ENCODE data around the gene ARHGAP21. TPM values are rescaled to one million over a fixed set of nuclear protein-coding genes. Genes with fewer than 3 reads are reported as not detected.
"Not testable (repeated sequence)": the region's sequence is repeated elsewhere in the genome, so short reads cannot be mapped to it uniquely, and the experiment has no call there.

Gene ARHGAP21
- total RNA-seq (2014; rRNA removed; shearing (Covaris generic)): 55.4 and 64.9 TPM in 2 replicates
- 25.0 and 40.3 TPM in 2 replicates for polyA plus RNA-seq (2015; cell fraction: cytosol; rRNA removed)
- 76.2 and 82.4 TPM in 2 replicates for polyA plus RNA-seq (2015; cell fraction: nucleus; rRNA removed)

- in situ Hi-C loops (cut with HindIII; ENCODE audit: low pct_unique_long_range_greater_than_20kb, low sequenced_read_pairs): no loop called here
- DNase-seq (ENCODE audit: low read depth, low spot score): peak; percentile 51
These were observed at the start of gene ARHGAP21 for GRCh38 chr10:24723788-24724380. TSS of gene ARHGAP21 (minus strand) at chr10:24723887. CDS start at chr10:24721899, 1,988 bp downstream.

- in situ Hi-C loops (cut with HindIII; ENCODE audit: low pct_unique_long_range_greater_than_20kb, low sequenced_read_pairs): no loop called here
- no peak for DNase-seq (ENCODE audit: low read depth, low spot score)
These were observed 48.4 kb upstream of the ARHGAP21 start for GRCh38 chr10:24771943-24772694.

DNA sequence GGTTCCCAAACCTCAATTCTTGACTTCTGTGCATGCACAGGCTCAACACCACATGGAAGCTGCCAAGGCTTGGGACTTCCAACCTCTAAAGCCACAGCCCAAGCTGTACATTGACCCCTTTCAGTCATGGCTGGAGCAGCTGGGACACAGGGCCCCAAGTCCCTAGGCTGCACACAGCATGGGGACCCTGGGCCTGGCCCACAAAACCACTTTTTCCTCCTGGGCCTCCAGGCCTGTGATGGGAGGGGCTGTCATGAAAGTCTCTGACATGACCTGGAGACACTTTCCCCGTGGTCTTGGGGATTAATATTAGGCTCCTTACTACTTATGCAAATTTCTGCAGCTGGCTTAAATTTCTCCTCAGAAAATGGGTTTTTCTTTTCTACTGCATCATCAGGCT, 41.3 kb upstream of the ARHGAP21 start:
- DNase-seq (ENCODE audit: low read depth, low spot score); in situ Hi-C loops (cut with HindIII; ENCODE audit: low pct_unique_long_range_greater_than_20kb, low sequenced_read_pairs): not testable (repeated sequence)

- DNase-seq (ENCODE audit: low read depth, low spot score): peak; percentile 19
- in situ Hi-C loops (cut with HindIII; ENCODE audit: low pct_unique_long_range_greater_than_20kb, low sequenced_read_pairs): no loop called here
These were observed 39.4 kb upstream of the ARHGAP21 start for GRCh38 chr10:24762966-24763623.

GRCh38 chr10:24762161-24762924, 38.7 kb upstream of the ARHGAP21 start:
- DNase-seq (ENCODE audit: low read depth, low spot score): no peak
- in situ Hi-C loops (cut with HindIII; ENCODE audit: low pct_unique_long_range_greater_than_20kb, low sequenced_read_pairs): no loop called here

- in situ Hi-C loops (cut with HindIII; ENCODE audit: low pct_unique_long_range_greater_than_20kb, low sequenced_read_pairs): no loop called here
- DNase-seq (ENCODE audit: low read depth, low spot score): no peak
These were observed 36.0 kb upstream of the ARHGAP21 start for GRCh38 chr10:24759672-24760071.

DNA sequence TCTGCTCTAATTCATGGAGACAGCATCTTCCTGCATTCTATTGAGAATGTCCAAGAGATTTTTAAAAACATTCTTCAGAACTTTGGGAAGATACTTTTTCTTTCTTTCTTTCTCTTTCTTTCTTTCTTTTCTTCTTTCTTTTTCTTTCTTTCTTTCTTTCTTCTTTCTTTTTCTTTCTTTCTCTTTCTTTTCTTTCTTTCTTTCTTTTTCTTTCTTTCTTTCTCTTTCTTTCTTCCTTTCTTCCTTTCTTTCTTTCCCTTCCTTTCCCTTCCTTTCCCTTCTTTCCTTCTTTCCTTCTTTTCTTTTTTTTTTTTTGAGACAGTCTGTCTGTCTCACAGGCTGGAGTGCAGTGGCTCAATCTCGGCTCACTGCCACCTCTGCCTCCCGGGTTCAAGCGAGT, 34.6 kb upstream of the ARHGAP21 start:
- DNase-seq (ENCODE audit: low read depth, low spot score); in situ Hi-C loops (cut with HindIII; ENCODE audit: low pct_unique_long_range_greater_than_20kb, low sequenced_read_pairs): not testable (repeated sequence)

DNA sequence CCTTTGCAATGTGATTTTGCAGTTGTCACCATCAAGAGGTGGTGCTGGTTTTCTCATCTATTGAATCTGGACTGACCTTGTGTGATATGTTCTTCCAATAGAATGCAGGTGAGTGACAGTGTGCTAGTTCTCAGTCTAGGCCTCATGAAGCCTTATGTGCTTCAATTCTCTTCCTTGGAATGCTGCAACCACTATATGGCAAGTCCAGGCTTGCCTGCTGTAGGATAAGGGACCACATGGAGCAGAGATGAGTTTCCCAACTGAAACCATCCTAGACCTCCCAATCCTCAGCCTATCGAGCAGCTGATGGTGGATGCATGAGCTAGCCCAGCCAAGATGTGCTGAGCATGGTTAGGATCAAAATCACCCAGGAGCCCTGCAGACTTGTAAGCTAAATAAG, 32.6 kb upstream of the ARHGAP21 start:
- in situ Hi-C loops (cut with HindIII; ENCODE audit: low pct_unique_long_range_greater_than_20kb, low sequenced_read_pairs): no loop called here
- DNase-seq (ENCODE audit: low read depth, low spot score): no peak

DNA sequence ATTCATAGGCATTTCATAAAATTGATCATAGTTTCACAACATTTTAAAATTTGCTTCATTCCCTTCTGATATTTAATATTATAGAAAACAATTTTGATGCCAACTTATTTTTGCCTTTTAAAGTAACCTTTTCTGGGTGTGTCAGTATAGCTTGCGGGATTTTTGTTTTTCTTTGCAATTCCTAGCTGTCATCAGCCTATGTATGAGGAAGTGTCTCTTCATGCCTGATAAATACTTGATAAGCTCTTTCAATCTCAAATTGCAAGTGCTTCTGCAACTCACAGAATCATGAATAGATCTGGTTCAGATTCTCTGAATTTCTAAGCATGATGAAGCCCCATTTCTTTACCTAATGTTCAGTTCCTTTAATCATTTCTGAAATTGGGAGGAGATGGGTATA, 28.0 kb upstream of the ARHGAP21 start:
- no peak for DNase-seq (ENCODE audit: low read depth, low spot score)
- in situ Hi-C loops (cut with HindIII; ENCODE audit: low pct_unique_long_range_greater_than_20kb, low sequenced_read_pairs): no loop called here

DNA sequence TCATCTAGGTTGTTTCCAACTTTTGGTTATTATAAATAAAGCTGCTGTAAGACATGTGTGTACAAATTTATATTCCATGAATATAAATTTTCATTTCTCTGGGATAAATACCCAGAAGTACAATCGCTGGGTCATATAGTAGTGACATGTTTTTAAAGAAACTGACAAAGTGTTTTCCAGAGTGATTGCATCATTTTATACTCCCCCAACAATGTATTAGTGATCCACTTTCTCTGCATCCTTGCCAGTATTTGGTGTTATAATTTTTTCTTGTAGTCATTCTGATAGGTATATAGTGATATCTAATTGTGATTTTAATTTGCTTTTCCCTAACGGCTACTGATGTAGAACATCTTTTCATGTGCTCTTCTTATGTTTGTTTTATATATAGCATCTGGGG, 27.0 kb upstream of the ARHGAP21 start:
- in situ Hi-C loops (cut with HindIII; ENCODE audit: low pct_unique_long_range_greater_than_20kb, low sequenced_read_pairs): no loop called here
- no peak for DNase-seq (ENCODE audit: low read depth, low spot score)

DNA sequence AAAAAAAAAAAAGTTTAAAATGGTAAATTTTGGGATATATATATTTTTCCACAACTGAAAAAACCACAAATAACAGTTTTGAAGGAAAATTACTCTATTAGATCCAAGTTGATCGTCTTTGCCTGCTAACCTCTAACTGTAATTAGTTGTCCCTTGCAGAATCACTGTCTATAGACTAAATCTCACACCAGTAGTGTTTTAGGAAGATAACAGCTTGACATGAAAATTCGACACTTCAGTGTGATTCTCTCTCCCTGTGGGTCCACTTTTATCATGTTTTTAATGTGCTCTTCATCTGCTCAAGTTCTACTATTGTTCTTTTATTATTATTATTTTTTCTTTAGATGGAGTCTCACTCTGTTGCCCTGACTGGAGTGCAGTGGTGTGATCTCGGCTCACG, 24.5 kb upstream of the ARHGAP21 start:
- in situ Hi-C loops (cut with HindIII; ENCODE audit: low pct_unique_long_range_greater_than_20kb, low sequenced_read_pairs): no loop called here
- no peak for DNase-seq (ENCODE audit: low read depth, low spot score)

- no peak for DNase-seq (ENCODE audit: low read depth, low spot score)
- in situ Hi-C loops (cut with HindIII; ENCODE audit: low pct_unique_long_range_greater_than_20kb, low sequenced_read_pairs): no loop called here
These were observed 21.3 kb upstream of the ARHGAP21 start for GRCh38 chr10:24744946-24745345.

DNA sequence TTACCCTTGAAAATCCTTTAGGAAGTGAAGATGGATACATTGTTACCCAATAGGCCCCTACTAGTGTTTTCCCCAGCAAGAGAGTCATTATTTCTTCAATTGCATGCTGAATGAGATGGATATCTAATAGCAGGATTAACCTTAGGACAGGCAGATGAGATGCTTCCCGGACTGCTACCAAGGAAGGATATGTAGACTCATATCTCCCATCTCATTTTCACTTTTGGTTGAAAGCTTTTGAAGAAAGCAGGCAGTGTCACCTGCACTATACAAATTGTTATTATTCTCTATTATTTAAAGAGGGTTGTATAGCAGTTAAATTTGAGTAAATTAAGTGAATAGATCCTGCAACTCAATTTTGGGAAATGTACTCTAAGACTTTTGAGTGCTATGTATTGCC, 17.0 kb upstream of the ARHGAP21 start:
- in situ Hi-C loops (cut with HindIII; ENCODE audit: low pct_unique_long_range_greater_than_20kb, low sequenced_read_pairs): no loop called here
- DNase-seq (ENCODE audit: low read depth, low spot score): no peak

DNA sequence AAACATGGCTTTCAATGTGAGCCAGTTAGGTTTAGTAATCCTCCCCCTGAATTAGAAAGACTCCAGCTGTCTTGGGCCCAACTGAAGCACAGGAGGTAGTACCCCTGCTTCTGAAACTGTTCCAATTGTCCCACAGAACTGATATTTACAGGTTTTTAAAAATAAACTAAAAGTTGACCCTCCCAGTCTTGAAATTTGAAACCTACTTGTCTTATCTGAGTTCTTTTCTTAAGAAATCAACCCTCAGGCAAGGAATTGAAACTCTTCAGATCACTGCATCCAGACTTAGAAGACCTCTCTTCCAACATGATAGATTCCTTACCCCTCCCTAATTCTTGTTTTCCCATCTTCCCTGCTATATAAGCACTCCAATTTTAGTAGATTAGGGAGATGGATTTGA, 13.3 kb upstream of the ARHGAP21 start:
- no peak for DNase-seq (ENCODE audit: low read depth, low spot score)
- in situ Hi-C loops (cut with HindIII; ENCODE audit: low pct_unique_long_range_greater_than_20kb, low sequenced_read_pairs): no loop called here

DNA sequence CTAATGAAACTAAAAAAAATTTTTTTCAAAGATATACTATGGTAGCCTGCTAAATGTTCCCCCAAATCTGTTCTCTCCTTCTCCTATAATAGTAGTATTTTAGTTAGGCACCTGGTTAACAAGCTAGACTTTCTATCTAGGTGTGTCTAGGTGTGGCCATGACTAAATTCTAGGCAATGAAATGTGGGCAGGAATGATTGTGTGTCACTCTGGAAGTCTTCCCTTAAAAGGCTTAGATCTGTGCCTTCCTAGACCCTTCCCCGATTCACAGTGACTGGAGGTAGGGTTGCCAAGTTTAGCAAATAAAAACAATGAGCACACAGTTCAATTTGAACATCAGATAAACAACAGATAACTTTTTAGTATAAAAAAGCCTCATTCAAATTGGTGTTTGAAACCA, 8.3 kb upstream of the ARHGAP21 start:
- DNase-seq (ENCODE audit: low read depth, low spot score): no peak
- in situ Hi-C loops (cut with HindIII; ENCODE audit: low pct_unique_long_range_greater_than_20kb, low sequenced_read_pairs): no loop called here

- in situ Hi-C loops (cut with HindIII; ENCODE audit: low pct_unique_long_range_greater_than_20kb, low sequenced_read_pairs): no loop called here
- no peak for DNase-seq (ENCODE audit: low read depth, low spot score)
These were observed 7.1 kb upstream of the ARHGAP21 start for GRCh38 chr10:24730811-24731210.

DNA sequence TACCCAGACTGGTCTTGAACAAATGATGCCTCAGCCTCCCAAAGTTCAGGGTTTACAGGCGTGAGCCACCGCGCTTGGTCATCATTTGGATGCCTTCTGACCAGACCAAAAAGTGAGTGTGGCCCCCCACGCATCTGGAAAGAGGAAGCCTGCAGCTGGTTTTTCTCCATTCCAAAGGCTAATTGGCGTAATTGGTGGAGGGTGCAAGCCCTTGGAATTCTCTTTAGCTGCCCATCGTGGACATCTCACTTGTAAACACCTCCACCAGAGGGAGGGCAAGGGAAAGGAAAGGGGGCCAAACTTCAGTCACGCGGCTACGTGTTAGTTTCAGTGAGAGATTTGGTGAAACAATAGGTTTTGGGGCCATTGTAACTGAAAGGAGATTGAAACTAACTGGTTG, 4.1 kb upstream of the ARHGAP21 start:
- peak; percentile 34 for DNase-seq (ENCODE audit: low read depth, low spot score)
- in situ Hi-C loops (cut with HindIII; ENCODE audit: low pct_unique_long_range_greater_than_20kb, low sequenced_read_pairs): no loop called here

DNA sequence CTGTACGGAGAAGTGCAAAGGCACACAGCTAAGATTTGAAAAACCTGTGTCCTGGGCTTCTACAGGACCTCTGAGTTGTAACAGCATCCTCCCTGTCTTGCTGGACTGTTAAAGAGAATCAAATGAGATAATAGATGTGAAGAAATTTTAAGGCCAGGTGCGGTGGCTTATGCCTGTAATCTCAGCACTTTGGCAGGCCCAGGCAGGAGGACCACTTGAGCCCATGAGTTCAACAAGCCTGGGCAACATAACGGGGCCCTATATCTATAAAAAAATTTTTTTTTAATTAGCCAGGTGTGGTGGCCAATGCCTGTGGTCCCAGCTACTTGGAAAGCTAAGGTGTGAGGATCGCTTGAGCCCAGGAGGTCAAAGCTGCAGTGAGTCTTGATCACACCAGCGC, 2.9 kb upstream of the ARHGAP21 start:
- in situ Hi-C loops (cut with HindIII; ENCODE audit: low pct_unique_long_range_greater_than_20kb, low sequenced_read_pairs): no loop called here
- no peak for DNase-seq (ENCODE audit: low read depth, low spot score)
